ENCODE results near the gene GLCCI1. TPM values are rescaled to one million over a fixed set of nuclear protein-coding genes. Genes with fewer than 3 reads are reported as not detected.

The GLCCI1 gene
- total and polyA plus RNA-seq, 10 of the 15 experiments (the other 5 are each of a cell fraction or from before 2014, with no cell fraction given): 12.6 to 92.0 (median 27.6) TPM

- TF ChIP-seq, protein P1, sequence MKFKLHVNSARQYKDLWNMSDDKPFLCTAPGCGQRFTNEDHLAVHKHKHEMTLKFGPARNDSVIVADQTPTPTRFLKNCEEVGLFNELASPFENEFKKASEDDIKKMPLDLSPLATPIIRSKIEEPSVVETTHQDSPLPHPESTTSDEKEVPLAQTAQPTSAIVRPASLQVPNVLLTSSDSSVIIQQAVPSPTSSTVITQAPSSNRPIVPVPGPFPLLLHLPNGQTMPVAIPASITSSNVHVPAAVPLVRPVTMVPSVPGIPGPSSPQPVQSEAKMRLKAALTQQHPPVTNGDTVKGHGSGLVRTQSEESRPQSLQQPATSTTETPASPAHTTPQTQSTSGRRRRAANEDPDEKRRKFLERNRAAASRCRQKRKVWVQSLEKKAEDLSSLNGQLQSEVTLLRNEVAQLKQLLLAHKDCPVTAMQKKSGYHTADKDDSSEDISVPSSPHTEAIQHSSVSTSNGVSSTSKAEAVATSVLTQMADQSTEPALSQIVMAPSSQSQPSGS (IDR thresholded peaks at IDR 0.05; ENCODE audit: low read length): no peak
- TF ChIP-seq, protein P2, sequence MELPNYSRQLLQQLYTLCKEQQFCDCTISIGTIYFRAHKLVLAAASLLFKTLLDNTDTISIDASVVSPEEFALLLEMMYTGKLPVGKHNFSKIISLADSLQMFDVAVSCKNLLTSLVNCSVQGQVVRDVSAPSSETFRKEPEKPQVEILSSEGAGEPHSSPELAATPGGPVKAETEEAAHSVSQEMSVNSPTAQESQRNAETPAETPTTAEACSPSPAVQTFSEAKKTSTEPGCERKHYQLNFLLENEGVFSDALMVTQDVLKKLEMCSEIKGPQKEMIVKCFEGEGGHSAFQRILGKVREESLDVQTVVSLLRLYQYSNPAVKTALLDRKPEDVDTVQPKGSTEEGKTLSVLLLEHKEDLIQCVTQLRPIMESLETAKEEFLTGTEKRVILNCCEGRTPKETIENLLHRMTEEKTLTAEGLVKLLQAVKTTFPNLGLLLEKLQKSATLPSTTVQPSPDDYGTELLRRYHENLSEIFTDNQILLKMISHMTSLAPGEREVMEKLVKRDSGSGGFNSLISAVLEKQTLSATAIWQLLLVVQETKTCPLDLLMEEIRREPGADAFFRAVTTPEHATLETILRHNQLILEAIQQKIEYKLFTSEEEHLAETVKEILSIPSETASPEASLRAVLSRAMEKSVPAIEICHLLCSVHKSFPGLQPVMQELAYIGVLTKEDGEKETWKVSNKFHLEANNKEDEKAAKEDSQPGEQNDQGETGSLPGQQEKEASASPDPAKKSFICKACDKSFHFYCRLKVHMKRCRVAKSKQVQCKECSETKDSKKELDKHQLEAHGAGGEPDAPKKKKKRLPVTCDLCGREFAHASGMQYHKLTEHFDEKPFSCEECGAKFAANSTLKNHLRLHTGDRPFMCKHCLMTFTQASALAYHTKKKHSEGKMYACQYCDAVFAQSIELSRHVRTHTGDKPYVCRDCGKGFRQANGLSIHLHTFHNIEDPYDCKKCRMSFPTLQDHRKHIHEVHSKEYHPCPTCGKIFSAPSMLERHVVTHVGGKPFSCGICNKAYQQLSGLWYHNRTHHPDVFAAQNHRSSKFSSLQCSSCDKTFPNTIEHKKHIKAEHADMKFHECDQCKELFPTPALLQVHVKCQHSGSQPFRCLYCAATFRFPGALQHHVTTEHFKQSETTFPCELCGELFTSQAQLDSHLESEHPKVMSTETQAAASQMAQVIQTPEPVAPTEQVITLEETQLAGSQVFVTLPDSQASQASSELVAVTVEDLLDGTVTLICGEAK (IDR thresholded peaks at IDR 0.05; ENCODE audit: borderline replicate concordance): no peak
- TF ChIP-seq FOXK2 (IDR thresholded peaks at IDR 0.05) (no peak), HCFC1 (IDR thresholded peaks at IDR 0.05; ENCODE audit: low read length) (no peak), IKZF1 (conservative IDR thresholded peaks at IDR 0.05) (no peak), PAX8 (IDR thresholded peaks at IDR 0.05) (no peak)
Observed at GRCh38 chr7:8136051-8136730, 167.6 kb downstream of the GLCCI1 start (continued).
